A673 (cell line): ENCODE results near the gene PGK2.

Experiments used
- EZH2 ChIP-seq: fragments of 200-600 bp; sonication (generic); IDR thresholded peaks from 2 replicates; pipeline ENCODE4 v1.6.1; 2017; ENCODE audit warnings: borderline replicate concordance, low read depth, mild to moderate bottlenecking, mixed read lengths, antibody characterized with exemption, low read length; ENCODE audit not compliant: poor library complexity, severe bottlenecking
- TF ChIP-seq, protein P1 (sequence below): fragments of 300-800, 200-600 bp; sonication (generic); conservative IDR thresholded peaks from 2 replicates; pipeline ENCODE4 v1.5.1; 2017; ENCODE audit warnings: low read depth, mild to moderate bottlenecking, antibody characterized with exemption, low read length, moderate library complexity, mixed read lengths

DNA sequence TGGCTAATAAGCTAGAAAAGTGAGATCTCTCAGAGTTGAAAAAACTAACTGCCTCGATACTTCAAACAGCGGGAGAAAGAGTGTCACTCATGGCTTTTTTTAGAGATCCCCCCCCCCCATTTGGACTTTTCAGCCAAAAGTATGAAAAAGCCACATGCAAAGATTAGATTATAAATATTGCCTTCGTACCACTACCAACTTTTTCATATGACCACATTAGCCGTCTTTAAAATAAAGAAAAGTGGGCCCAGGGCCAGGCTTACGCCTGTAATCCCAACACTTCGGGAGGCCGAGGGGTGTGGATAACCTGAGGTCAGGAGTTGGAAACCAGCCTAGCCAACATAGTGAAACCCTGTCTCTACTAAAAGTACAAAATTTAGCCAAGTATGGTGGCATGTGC, 4.4 kb downstream of the PGK2 start:
- TF ChIP-seq, protein P1, sequence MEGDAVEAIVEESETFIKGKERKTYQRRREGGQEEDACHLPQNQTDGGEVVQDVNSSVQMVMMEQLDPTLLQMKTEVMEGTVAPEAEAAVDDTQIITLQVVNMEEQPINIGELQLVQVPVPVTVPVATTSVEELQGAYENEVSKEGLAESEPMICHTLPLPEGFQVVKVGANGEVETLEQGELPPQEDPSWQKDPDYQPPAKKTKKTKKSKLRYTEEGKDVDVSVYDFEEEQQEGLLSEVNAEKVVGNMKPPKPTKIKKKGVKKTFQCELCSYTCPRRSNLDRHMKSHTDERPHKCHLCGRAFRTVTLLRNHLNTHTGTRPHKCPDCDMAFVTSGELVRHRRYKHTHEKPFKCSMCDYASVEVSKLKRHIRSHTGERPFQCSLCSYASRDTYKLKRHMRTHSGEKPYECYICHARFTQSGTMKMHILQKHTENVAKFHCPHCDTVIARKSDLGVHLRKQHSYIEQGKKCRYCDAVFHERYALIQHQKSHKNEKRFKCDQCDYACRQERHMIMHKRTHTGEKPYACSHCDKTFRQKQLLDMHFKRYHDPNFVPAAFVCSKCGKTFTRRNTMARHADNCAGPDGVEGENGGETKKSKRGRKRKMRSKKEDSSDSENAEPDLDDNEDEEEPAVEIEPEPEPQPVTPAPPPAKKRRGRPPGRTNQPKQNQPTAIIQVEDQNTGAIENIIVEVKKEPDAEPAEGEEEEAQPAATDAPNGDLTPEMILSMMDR: no peak
- TF ChIP-seq EZH2: no peak
